ENCODE results near the gene KRTAP12-3. TPM values are rescaled to one million over a fixed set of nuclear protein-coding genes. Genes with fewer than 3 reads are reported as not detected.
"Not testable (repeated sequence)": the region's sequence is repeated elsewhere in the genome, so short reads cannot be mapped to it uniquely, and the experiment has no call there.

The KRTAP12-3 gene, protein sequence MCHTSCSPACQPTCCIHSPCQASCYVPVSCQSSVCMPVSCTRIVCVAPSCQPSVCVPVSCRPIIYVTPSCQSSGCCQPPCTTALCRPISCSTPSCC
- total RNA-seq: not detected

DNA sequence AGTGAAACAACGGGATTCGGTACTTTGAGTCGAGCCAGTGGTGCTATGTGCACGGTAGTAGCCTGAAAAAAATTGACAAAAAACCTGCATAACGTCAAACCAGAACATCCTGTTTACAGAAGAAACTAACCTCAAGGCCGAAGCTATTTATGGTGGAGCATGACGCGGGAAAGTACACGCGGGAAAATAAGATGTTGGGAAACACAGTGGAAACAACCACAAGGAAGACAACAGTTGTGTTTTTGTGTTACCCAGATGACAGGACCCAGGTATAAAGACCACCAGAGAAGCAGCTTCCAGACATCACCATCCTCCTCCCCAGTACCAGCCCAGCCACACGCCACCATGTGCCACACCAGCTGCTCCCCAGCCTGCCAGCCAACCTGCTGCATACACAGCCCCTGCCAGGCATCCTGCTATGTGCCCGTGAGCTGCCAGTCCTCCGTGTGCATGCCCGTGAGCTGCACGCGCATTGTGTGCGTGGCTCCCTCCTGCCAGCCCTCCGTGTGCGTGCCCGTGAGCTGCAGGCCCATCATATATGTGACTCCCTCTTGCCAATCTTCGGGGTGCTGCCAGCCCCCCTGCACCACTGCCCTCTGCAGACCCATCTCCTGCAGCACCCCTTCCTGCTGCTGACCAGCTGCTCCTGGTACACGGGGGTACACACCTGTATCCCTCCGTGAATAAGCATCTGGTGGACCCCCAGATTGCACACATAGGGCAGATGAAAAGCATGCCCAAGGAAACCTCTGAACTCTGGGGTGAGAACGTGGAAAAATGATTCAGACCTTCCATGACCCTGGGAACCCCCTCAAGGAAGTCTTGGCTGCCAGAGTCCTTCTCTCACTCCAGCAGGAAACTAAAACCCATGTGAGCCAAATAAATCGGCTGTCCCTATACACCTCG is at the start of gene KRTAP12-3:
Gene KRTAP12-3, plus strand, starts transcription at position 298 of the 906 bp plus-strand sequence. Its CDS starts 48 bp downstream, at position 346.
- no peak within 1 kb of the TSS for H3K27ac ChIP-seq
- H3K4me3 ChIP-seq: no peak within 1 kb of the TSS
- H3K27me3 ChIP-seq: peaks cover 0 to 10% of the 10 kb centered on the region in 2 donors
- intact Hi-C loops (cut with DNase I; ENCODE audit: low total_unique reads): no loop called here
- DNase-seq (ENCODE audit: low spot score in 2 of 2): no peak
- no peaks in the 10 kb centered on the region for H3K36me3 ChIP-seq
- TF ChIP-seq CTCF (IDR thresholded peaks at IDR 0.05): no peak
- TF ChIP-seq POLR2A (IDR thresholded peaks at IDR 0.05): no peak
- TF ChIP-seq POLR2AphosphoS5 (IDR thresholded peaks at IDR 0.05): no peak
- H3K4me1 ChIP-seq: no peaks in the 10 kb centered on the region
- peaks cover 11 to 14% of the 10 kb centered on the region in 2 donors for H3K9me3 ChIP-seq

DNA sequence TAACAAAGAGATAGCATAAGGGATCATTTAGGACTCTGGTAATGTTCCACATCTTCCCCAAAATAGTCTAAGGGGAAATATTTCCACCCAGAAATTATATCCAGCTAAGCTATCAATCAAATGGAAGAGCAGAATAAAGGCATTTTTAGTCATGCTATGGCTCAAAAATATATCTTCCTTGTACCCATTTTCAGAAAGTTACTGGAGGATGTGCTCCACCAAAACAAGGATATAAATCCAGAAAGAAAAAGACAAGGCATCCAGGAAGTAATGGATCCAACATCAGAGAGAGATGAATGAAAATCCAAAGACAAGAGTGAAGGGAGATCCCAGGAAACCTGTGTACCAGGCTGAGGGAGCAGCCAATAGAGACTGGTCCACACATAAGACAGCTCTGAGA is 48.5 kb upstream of the KRTAP12-3 start:
- Histone ChIP-seq H3K4me3 (no peak overlapping the region), H3K27ac (no peak overlapping the region), H3K36me3 (no peaks in the 10 kb centered on the region), H3K27me3 (peaks cover 0 to 13% of the 10 kb centered on the region in 2 donors), H3K9me3 (peaks cover 29 to 38% of the 10 kb centered on the region in 2 donors), H3K4me1 (no peaks in the 10 kb centered on the region)
- intact Hi-C loops (cut with DNase I; ENCODE audit: low total_unique reads): no loop called here
- DNase-seq (ENCODE audit: low spot score in 2 of 2): no peak
- TF ChIP-seq POLR2A (IDR thresholded peaks at IDR 0.05) (no peak), POLR2AphosphoS5 (IDR thresholded peaks at IDR 0.05) (no peak), CTCF (IDR thresholded peaks at IDR 0.05) (no peak)

DNA sequence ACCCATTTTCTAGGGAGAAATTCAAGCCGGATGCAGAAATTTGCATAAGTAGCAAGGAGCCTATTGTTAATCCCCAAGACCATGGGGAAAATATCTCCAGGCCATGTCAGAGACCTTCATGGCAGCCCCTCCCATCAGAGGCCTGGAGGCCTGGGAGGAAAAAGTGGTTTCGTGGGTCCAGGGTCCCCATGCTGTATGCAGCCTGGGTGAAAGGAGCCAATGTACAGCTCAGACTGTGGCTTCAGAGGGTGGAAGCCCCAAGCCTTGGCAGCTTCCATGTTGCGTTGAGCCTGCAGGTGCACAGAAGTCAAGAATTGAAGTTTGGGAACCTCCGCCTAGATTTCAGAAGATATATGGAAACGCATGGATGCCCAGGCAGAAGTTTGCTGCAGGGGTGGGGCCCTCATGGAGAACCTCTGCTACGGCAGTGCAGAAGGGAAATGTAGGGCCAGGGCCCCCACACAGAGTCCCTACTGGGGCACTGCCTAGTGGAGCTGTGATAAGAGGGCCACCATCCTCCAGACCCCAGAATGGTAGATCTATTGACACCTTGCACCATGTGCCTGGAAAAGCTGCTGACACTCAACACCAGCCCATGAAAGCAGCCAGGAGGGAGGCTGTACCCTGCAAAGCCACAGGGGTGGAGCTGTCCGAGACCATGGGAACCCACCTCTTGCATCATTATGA is 47.4 kb upstream of the KRTAP12-3 start:
- H3K27me3 ChIP-seq: peaks cover 0 to 22% of the 10 kb centered on the region in 2 donors
- H3K4me1 ChIP-seq; intact Hi-C loops (cut with DNase I; ENCODE audit: low total_unique reads); DNase-seq (ENCODE audit: low spot score in 2 of 2); H3K4me3 ChIP-seq; H3K27ac ChIP-seq; H3K36me3 ChIP-seq: not testable (repeated sequence)
- H3K9me3 ChIP-seq: peaks cover 29 to 34% of the 10 kb centered on the region in 2 donors

DNA sequence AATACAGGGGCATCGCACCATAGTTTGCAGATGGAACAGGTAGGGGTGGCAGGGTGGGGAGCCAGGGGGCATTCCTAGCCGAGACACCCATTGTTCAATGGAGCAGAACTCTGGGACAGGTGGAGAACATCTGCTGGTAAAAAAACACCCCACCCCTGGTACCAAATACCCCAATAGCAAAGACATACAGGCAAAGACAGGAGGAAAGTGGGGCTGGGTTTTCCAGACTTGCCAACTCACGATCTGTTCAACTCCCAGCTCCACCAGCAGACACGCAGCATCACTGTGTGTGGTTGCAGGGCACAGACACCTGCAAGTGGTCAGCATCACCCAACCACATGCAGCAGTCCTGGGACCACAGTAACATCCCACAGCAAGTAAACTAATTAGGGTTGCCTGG is 46.2 kb upstream of the KRTAP12-3 start:
- no peak for DNase-seq (ENCODE audit: low spot score in 2 of 2)
- H3K4me1 ChIP-seq: no peaks in the 10 kb centered on the region
- H3K27ac ChIP-seq: no peak overlapping the region
- TF ChIP-seq CTCF (IDR thresholded peaks at IDR 0.05) (no peak), POLR2A (IDR thresholded peaks at IDR 0.05) (no peak), POLR2AphosphoS5 (IDR thresholded peaks at IDR 0.05) (no peak)
- no peaks in the 10 kb centered on the region for H3K36me3 ChIP-seq
- H3K27me3 ChIP-seq: peaks cover 0 to 31% of the 10 kb centered on the region in 2 donors
- peaks cover 29 to 34% of the 10 kb centered on the region in 2 donors for H3K9me3 ChIP-seq
- no peak overlapping the region for H3K4me3 ChIP-seq
- intact Hi-C loops (cut with DNase I; ENCODE audit: low total_unique reads): no loop called here

DNA sequence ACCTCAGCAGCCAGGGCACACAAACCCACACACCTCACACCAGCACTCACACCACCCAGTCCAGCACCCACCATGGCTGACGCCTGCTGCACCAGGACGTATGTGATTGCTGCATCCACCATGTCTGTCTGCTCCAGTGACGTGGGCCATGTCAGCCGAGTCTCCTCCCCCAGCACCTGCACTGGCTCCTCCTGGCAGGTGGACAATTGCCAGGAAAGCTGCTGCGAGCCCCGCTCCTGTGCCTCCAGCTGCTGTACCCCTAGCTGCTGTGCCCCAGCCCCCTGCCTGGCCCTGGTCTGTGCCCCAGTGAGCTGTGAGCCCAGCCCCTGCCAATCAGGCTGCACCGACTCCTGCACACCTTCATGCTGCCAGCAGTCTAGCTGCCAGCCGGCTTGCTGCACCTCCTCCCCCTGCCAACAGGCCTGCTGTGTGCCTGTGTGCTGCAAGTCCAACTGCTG is 45.7 kb upstream of the KRTAP12-3 start, which contains the start of gene KRTAP10-8:
Gene KRTAP10-8, plus strand, starts transcription at position 51 of the 458 bp plus-strand sequence. Its CDS starts 22 bp downstream, at position 73.
- H3K36me3 ChIP-seq: no peaks in the 10 kb centered on the region
- H3K27me3 ChIP-seq: peaks cover 0 to 33% of the 10 kb centered on the region in 2 donors
- peaks cover 29 to 34% of the 10 kb centered on the region in 2 donors for H3K9me3 ChIP-seq
- DNase-seq (ENCODE audit: low spot score in 2 of 2): no peak
- TF ChIP-seq POLR2AphosphoS5 (IDR thresholded peaks at IDR 0.05) (no peak), CTCF (IDR thresholded peaks at IDR 0.05) (no peak), POLR2A (IDR thresholded peaks at IDR 0.05) (no peak)
- H3K4me3 ChIP-seq: no peak within 1 kb of the TSS
- no peak within 1 kb of the TSS for H3K27ac ChIP-seq
- no peaks in the 10 kb centered on the region for H3K4me1 ChIP-seq
- intact Hi-C loops (cut with DNase I; ENCODE audit: low total_unique reads): no loop called here

Measured in breast epithelium (tissue), 4 donors.